B cell (primary cell): Measurements from ENCODE around the gene RCC2. TPM values are rescaled to one million over a fixed set of nuclear protein-coding genes. Genes with fewer than 3 reads are reported as not detected.

Source experiments
- ATAC-seq: fragments of 200-7000 bp; cut with Tn5 transposase; one replicate; pipeline ENCODE4 v1.10.0; 2021; ENCODE audit warnings: low read depth, mild to moderate bottlenecking, moderate number of reproducible peaks, moderate library complexity
- CTCF ChIA-PET: fragments of 350-600 bp; sonication (Branson Sonifier 250); formaldehyde crosslinking; loops from one replicate; lab custom pipeline; 2021; ENCODE audit warnings: antibody characterized with exemption, inconsistent platforms; lab: Charles Lee
- POLR2A ChIA-PET: fragments of 350-600 bp; sonication (Branson Sonifier 250); formaldehyde crosslinking; loops from one replicate; lab custom pipeline; 2021; ENCODE audit warnings: antibody characterized with exemption; lab: Charles Lee
- DNase-seq: peaks from one replicate; pipeline ENCODE4 v3.0.0; 2013
- H2AFZ ChIP-seq: 2 replicates; pipeline ENCODE4 v1.6.1; 2012; ENCODE audit warnings: mild to moderate bottlenecking, low read depth, low read length; ENCODE audit not compliant: insufficient read depth, poor library complexity, severe bottlenecking
- H3K27ac ChIP-seq, 2 donors: 1 replicate in 1 of 2; 2 replicates in 1 of 2; pipeline ENCODE4 v1.5.1; 2012 to 2013; ENCODE audit warnings: low read length in 2 of 2, mild to moderate bottlenecking in 2 of 2, moderate library complexity in 1 of 2
- H3K27me3 ChIP-seq, 4 experiments: fragments of 200-600 bp in 1 of 4; sonication (generic) in 1 of 4; replicated peaks in 1 of 4; 1 replicate in 2 of 4; 2 replicates in 2 of 4; pipeline versions ENCODE4 v1.6.1 to v1.7.0; 2013 to 2016; ENCODE audit warnings: low read length in 3 of 4, mild to moderate bottlenecking in 2 of 4, mixed read lengths in 1 of 4, moderate library complexity in 1 of 4; ENCODE audit not compliant: insufficient read depth in 4 of 4, control insufficient read depth in 3 of 4; ENCODE audit errors: control extremely low read depth in 1 of 4
- H3K36me3 ChIP-seq, 2 experiments: replicated peaks in 1 of 2; 1 replicate in 1 of 2; 2 replicates in 1 of 2; pipeline versions ENCODE4 v1.6.1 to v1.7.1; 2013; ENCODE audit warnings: low read length in 1 of 2; ENCODE audit not compliant: insufficient read depth in 2 of 2, control insufficient read depth in 1 of 2; ENCODE audit errors: control extremely low read depth in 1 of 2, extremely low read depth in 1 of 2
- H3K4me1 ChIP-seq, 2 donors: fragments of 200-600 bp in 1 of 2; sonication (generic) in 1 of 2; 1 replicate in 1 of 2; 2 replicates in 1 of 2; pipeline versions ENCODE4 v1.5.1 to v1.6.1; 2013 to 2017; ENCODE audit warnings: low read length in 2 of 2; ENCODE audit not compliant: control insufficient read depth in 2 of 2, insufficient read depth in 2 of 2
- H3K4me2 ChIP-seq: replicated peaks from 2 replicates; pipeline ENCODE3; 2012; ENCODE audit warnings: mild to moderate bottlenecking, low read depth, low read length; ENCODE audit not compliant: poor library complexity, severe bottlenecking
- H3K4me3 ChIP-seq, 5 experiments: fragments of 200-600 bp in 1 of 5; sonication (generic) in 1 of 5; 1 replicate in 3 of 5; 2 replicates in 2 of 5; pipeline versions ENCODE4 v1.5.1 to v1.7.0; 2011 to 2016; ENCODE audit warnings: low read length in 4 of 5, mild to moderate bottlenecking in 4 of 5, low read depth in 2 of 5, control low read depth in 1 of 5, moderate library complexity in 1 of 5; ENCODE audit not compliant: insufficient read depth in 1 of 5; ENCODE audit errors: control extremely low read depth in 1 of 5, extremely low read depth in 1 of 5
- H3K79me2 ChIP-seq: fragments of 200-600 bp; sonication (generic); one replicate; pipeline ENCODE4 v1.6.0; 2016; ENCODE audit warnings: low read length; ENCODE audit not compliant: control insufficient read depth, insufficient read depth
- H3K9ac ChIP-seq: fragments of 200-600 bp; sonication (generic); 2 replicates; pipeline ENCODE4 v1.6.1; 2017; ENCODE audit warnings: mild to moderate bottlenecking, low read length, moderate library complexity
- H3K9me3 ChIP-seq, 3 donors: one replicate each; pipeline versions ENCODE4 v1.6.1 to v1.7.1; 2013; ENCODE audit warnings: low read length in 2 of 3; ENCODE audit not compliant: control insufficient read depth in 2 of 3, insufficient read depth in 1 of 3; ENCODE audit errors: control extremely low read depth in 1 of 3
- H4K20me1 ChIP-seq: 2 replicates; pipeline ENCODE4 v1.6.0; 2012; ENCODE audit warnings: mild to moderate bottlenecking, low read length; ENCODE audit not compliant: insufficient read depth, control insufficient read depth, poor library complexity, severe bottlenecking
- H3K27ac Mint-ChIP-seq: one replicate; pipeline ENCODE4 v1.8.0; 2021; ENCODE audit warnings: mixed read lengths
- H3K27me3 Mint-ChIP-seq: one replicate; pipeline ENCODE4 v1.8.0; 2021; ENCODE audit warnings: mixed read lengths
- H3K4me1 Mint-ChIP-seq: one replicate; pipeline ENCODE4 v1.8.0; 2021; ENCODE audit warnings: mixed read lengths
- H3K4me3 Mint-ChIP-seq: one replicate; pipeline ENCODE4 v1.8.0; 2021; ENCODE audit warnings: mixed read lengths
- H3K9me3 Mint-ChIP-seq: one replicate; pipeline ENCODE4 v1.8.0; 2022; ENCODE audit warnings: mixed read lengths; ENCODE audit not compliant: insufficient read depth
- EZH2 ChIP-seq: IDR thresholded peaks from 2 replicates; pipeline ENCODE4 v1.6.1; 2012; ENCODE audit warnings: borderline replicate concordance, low read depth, mild to moderate bottlenecking, moderate library complexity, low read length; ENCODE audit not compliant: insufficient read depth, poor library complexity, severe bottlenecking
- WGBS: methylation state at CpG from one replicate; pipeline ENCODE4 v1.1.5; 2013; ENCODE audit warnings: missing lambda C conversion rate; ENCODE audit not compliant: insufficient coverage; 5-methylcytosine and 5-hydroxymethylcytosine counted together
- intact Hi-C: fragments of 100-400 bp; cut with micrococcal nuclease; formaldehyde crosslinking; loops from one replicate; pipeline ENCODE4 v1.10.0; 2022
- polyA plus RNA-seq: library from polyadenylated mRNA; depleted of rRNA; stranded (reverse); fragments of >200 nt; gene quantifications from 2 replicates; pipeline ENCODE4 v1.2.3, GENCODE V29; 2012
- total RNA-seq, 2 donors: library from RNA; stranded (reverse); fragments of 120-200 nt in 1 of 2; gene quantifications; 1 replicate in 1 of 2; 2 replicates in 1 of 2; pipeline versions ENCODE4 v1.2.3 to v1.2.4, GENCODE V29; 2013 to 2022
- TF ChIP-seq, protein P1 (sequence below): fragments of 200-600 bp; IDR thresholded peaks from one replicate; pipeline ENCODE4 v1.8.0; 2022; ENCODE audit warnings: antibody characterized with exemption, mild to moderate bottlenecking

Gene RCC2
- total and polyA plus RNA-seq, 2 donors (not counting 1 experiment from before 2014, with no cell fraction given), result 48.9 to 76.9 TPM

GRCh38 chr1:17400725-17401341, 38.6 kb downstream of the RCC2 start:
- H3K9me3 Mint-ChIP-seq, result no peaks in the 10 kb centered on the region
- intact Hi-C loops, result no loop called here
- H3K27me3 ChIP-seq, result peaks cover 0 to 3% (median 0%) of the 10 kb centered on the region in 4 experiments
- H3K4me1 Mint-ChIP-seq, result no peaks in the 10 kb centered on the region
- H3K36me3 ChIP-seq, result no peaks in the 10 kb centered on the region
- H2AFZ ChIP-seq, result no peak overlapping the region
- DNase-seq, result no peak
- 94% methylated on average over 11 of the region's 11 CpGs for WGBS
- H3K4me3 ChIP-seq, result no peak overlapping the region
- no peak overlapping the region for H3K9ac ChIP-seq
- H3K9me3 ChIP-seq, result no peaks in the 10 kb centered on the region
- H3K27me3 Mint-ChIP-seq, result no peaks in the 10 kb centered on the region
- H3K79me2 ChIP-seq, result no peaks in the 10 kb centered on the region
- no peak overlapping the region for H3K27ac ChIP-seq
- H3K4me2 ChIP-seq, result no peak overlapping the region
- no peaks in the 10 kb centered on the region for H4K20me1 ChIP-seq
- no peak for ATAC-seq
- H3K4me3 Mint-ChIP-seq, result no peak overlapping the region
- H3K4me1 ChIP-seq, result no peaks in the 10 kb centered on the region
- no peak overlapping the region for H3K27ac Mint-ChIP-seq
- no peak for TF ChIP-seq EZH2
- CTCF ChIA-PET, result no interaction called here
- POLR2A ChIA-PET, result no interaction called here

DNA sequence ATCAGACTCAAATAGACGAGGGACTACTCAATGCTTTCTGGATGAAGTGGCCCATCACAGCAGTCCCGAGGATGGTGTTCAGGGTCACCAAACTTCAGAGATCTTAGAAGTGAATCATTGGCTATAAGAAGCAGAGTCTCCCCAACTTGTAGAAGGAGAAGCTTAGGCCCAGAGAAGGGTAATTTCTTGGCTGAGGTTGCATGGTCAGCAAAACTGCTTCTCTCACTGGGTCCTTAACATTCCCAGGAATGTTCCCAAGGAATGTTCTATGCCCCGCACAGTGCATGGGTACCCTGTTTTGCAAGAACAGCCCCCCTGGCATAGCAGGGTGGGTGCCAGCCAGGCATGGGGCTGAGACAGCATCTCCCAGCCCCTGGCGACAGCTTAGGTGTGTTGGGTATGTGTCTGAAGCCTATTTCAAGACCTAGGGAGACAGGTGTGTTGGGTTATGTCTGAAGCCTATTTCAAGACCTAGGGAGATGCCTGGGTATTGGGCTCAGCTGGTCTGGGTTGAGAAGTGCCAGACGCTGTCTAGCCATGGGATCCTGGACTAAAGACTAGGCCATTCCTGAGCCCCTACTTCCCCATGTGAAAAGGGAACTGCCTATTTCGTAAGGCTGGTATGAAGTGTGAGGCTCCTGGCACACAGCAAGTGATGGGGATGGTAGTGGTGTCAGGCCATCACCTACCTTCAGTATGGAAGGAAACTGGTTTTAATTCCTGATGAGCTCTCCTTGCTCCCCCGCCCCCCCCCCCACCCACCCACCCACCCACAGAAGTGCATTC, 41.4 kb downstream of the RCC2 start:
- Histone ChIP-seq H4K20me1 (no peaks in the 10 kb centered on the region), H3K36me3 (no peaks in the 10 kb centered on the region), H3K4me2 (no peak overlapping the region), H3K27ac (no peak overlapping the region), H2AFZ (no peak overlapping the region), H3K9me3 (no peaks in the 10 kb centered on the region), H3K79me2 (no peaks in the 10 kb centered on the region), H3K4me3 (no peak overlapping the region), H3K27me3 (peaks cover 0 to 3% (median 0%) of the 10 kb centered on the region in 4 experiments), H3K4me1 (no peaks in the 10 kb centered on the region), H3K9ac (no peak overlapping the region)
- Mint-ChIP-seq H3K4me3 (no peak overlapping the region), H3K4me1 (no peaks in the 10 kb centered on the region), H3K27me3 (no peaks in the 10 kb centered on the region), H3K27ac (no peak overlapping the region), H3K9me3 (no peaks in the 10 kb centered on the region)
- intact Hi-C loops, result no loop called here
- ChIA-PET POLR2A (no interaction called here), CTCF (no interaction called here)
- no peak for DNase-seq
- no peak for ATAC-seq
- 89% methylated on average over 5 of the region's 7 CpGs for WGBS
- TF ChIP-seq, protein P1, sequence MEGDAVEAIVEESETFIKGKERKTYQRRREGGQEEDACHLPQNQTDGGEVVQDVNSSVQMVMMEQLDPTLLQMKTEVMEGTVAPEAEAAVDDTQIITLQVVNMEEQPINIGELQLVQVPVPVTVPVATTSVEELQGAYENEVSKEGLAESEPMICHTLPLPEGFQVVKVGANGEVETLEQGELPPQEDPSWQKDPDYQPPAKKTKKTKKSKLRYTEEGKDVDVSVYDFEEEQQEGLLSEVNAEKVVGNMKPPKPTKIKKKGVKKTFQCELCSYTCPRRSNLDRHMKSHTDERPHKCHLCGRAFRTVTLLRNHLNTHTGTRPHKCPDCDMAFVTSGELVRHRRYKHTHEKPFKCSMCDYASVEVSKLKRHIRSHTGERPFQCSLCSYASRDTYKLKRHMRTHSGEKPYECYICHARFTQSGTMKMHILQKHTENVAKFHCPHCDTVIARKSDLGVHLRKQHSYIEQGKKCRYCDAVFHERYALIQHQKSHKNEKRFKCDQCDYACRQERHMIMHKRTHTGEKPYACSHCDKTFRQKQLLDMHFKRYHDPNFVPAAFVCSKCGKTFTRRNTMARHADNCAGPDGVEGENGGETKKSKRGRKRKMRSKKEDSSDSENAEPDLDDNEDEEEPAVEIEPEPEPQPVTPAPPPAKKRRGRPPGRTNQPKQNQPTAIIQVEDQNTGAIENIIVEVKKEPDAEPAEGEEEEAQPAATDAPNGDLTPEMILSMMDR, result no peak
- TF ChIP-seq EZH2, result no peak
